HG02885 (cell line): ENCODE data around the gene PCF11.
A peak's percentile ranks its signal among the peaks of the same experiment; 100 is the strongest.

Source experiments
- ATAC-seq: cut with Tn5 transposase; IDR thresholded peaks from one replicate; pipeline ENCODE4 v1.9.1; 2021; ENCODE audit warnings: mild to moderate bottlenecking; ENCODE audit not compliant: unreplicated experiment, poor library complexity

Gene PCF11

DNA sequence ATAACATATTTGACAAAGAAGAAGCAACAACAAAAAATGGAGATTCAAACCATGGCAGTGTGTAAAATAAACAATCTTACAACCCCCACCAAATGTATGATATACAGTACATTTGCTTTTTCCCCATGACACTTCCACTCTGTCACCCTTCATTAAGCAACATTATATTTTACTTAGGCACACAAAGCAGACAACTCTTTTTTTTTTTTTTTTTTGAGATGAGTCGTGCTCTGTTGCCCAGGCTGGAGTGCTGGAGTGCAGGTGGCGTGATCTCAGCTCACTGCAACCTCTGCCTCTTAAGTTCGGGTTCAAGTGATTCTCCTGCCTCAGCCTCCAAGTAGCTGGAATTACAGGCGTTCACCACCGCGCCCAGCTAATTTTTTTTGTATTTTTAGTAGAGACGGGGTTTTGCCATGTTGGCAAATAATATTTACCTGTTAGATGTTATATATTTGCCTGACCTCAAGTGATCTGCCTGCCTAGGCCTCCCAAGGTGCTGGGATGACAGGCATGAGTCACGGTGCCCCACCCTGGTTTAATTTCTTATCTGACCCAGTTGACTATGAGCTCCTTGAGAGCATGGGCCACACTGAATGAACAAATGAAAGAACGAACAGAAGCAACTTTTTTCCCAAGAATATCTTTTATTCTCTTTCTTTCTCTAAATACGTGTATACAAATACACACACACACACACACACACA, 5.5 kb upstream of the PCF11 start:
- ATAC-seq: no peak

GRCh38 chr11:83152264-83152663, 4.7 kb upstream of the PCF11 start:
- no peak for ATAC-seq

DNA sequence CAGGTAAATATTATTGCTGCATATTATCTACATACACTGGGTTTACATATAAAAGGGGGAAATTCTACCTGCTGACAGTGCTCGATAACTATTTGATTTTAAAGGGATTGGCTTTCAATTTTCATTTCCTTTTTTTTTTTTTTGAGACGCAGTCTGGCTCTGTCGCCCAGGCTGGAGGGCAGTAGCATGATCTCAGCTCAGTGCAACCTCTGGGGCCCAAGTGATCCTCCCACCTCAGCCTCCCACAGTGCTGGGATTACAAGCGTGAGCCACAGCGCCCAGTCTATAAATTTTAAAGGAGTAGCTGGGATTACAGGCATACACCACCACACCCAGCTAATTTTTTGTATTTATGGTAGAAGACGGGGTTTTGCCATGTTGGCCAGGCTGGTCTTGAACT, 3.2 kb upstream of the PCF11 start:
- no peak for ATAC-seq

- peak; percentile 93 for ATAC-seq
These were observed 561 bp upstream of the PCF11 start for GRCh38 chr11:83156144-83156995.

DNA sequence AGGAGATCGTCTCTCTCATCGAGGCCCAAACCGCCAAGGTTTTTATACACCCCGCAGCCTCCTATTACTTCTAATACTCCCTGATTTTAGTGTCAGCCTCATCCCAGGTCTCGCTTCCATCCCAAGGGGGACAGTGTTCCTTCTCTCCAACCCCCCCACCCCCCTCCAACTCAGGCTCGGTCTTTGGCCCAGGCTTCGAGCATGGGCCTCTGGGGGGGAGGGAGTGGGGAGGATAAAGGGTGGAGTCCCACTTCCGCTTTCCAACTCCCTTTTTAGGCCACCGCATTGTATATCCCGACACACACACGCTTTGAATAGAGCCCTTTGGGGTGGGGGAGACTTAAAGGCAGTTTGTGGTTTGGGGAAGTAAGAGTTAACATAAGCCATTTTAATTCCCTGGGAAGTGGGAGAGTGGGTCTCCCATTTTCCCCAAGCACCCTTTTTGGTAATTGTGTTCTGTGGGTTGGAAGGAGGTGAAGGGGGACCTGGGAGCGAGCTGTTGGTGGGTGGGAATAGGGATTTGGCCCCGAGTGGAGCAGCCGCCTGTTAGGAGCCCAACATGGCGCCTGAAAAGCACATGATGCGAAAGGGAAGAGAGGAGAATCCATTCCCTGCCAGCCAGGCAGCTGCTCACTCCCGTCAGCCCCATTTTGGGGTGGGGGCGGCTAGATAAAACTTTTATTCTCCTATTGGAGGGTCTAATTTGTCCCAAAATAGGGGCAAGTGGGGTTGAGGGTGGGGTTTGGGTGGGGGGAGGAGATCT, 844 bp downstream of the PCF11 start:
- no peak for ATAC-seq

GRCh38 chr11:83158357-83158786, 1.4 kb downstream of the PCF11 start:
- no peak for ATAC-seq

DNA sequence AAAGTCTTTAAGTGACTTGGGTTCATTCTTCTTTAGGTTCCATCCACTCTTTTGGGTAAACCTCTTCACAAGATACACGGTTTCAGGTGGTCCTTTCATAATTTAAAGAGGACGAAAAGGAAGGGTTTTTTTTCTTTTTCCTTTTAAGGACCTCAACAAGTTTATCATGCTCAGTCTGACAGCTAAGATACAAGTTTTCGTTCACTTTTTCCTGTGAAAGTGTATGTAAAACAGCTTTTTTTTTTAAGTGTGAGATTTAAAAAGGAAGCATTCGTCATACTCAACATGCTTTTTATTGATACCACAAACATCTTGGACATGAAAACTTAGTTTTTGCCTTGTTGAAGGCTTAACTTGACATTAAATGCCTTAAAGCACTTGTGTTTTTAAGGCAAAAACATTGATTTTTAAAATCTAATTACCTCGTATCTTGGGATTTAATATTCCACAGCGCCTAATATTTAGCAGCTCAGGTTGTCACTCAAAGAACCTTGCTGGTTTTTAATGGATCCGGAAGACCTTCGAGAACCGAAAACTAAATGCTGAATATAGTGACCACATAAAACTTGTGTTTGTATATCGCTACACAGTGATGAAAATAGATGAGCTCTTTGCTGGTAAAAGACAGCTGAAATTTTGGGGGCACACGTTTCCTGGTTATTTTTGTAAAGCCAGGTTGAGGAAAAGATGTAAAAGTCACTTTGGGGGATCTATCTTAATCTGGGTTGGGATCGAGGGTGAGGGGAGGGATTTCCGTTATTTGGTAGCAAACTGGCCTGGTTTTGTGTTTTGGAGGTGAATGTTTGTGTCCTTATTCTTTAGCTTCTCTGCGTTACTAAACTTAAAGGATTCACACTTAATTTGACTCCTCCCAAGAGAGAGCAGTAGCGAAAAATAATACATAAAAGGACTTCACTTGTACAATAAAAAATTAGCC, 2.3 kb downstream of the PCF11 start:
- ATAC-seq: no peak

GRCh38 chr11:83159902-83160865, 3.3 kb downstream of the PCF11 start:
- ATAC-seq: no peak

- ATAC-seq: no peak
These were observed 4.8 kb downstream of the PCF11 start for GRCh38 chr11:83161610-83162199.

GRCh38 chr11:83162377-83162776, 5.4 kb downstream of the PCF11 start:
- ATAC-seq: peak; percentile 65

DNA sequence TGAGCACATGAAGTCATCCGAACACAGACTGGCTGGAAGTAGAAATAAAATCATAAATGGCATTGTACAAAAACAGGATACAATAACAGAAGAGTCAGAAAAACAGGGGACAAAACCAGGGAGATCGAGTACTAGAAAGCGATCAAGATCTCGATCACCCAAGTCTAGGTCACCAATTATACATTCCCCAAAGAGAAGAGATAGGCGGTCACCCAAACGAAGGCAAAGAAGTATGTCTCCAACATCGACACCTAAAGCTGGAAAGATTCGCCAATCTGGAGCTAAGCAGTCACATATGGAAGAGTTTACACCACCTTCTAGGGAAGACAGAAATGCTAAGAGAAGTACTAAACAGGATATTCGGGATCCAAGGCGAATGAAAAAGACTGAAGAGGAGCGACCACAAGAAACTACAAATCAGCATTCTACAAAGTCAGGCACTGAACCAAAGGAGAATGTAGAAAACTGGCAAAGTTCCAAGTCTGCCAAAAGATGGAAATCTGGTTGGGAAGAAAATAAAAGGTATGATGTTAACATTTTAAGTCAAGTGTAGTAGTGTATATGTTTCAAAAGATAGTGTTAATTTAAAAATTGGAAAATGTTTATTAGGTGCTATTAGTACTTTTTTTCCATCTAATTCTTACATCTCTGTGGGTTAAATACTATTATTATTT, 9.4 kb downstream of the PCF11 start:
- ATAC-seq: no peak

GRCh38 chr11:83168756-83169155, 11.8 kb downstream of the PCF11 start:
- no peak for ATAC-seq

- ATAC-seq: no peak
These were observed 13.9 kb downstream of the PCF11 start for GRCh38 chr11:83170865-83171264.

DNA sequence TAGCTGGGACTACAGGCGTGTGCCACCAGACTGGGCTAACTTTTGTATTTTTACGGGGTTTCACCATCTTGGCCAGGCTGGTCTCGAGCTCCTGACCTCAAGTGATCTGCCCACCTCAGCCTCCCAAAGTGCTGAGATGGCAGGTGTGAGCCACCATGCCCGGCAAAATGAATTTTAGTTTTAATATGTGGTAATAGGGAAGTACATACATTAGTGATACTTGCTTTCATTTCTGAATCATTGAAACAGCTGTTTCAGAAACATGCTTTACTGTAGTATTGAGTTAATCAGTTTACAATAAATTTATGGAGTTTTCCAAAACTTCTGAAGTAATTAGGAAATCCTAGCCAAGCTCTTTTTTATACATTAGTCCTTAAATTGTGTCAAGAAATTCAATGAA, 15.6 kb downstream of the PCF11 start:
- ATAC-seq: no peak

- peak; percentile 52 for ATAC-seq
These were observed 17.1 kb downstream of the PCF11 start for GRCh38 chr11:83174008-83174407.

DNA sequence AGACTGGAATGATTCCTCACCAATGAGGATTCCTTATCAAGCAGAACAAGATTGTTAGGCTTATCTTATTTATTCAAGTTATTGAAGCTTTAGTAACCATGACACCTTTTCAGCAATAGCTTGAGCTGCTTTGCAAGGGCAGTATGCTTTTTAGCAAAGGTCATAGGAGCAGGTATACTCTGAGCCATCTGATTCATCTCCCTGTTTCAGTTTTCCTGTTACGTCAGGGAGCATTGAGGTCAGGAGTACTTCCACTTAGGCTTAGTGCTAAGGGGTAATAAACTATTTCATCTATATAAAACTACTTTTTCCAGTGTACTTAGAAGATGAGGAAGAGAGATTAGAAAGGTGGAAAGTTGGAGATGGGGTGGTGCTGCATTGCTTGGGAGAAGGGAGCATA, 18.9 kb downstream of the PCF11 start:
- ATAC-seq: no peak

DNA sequence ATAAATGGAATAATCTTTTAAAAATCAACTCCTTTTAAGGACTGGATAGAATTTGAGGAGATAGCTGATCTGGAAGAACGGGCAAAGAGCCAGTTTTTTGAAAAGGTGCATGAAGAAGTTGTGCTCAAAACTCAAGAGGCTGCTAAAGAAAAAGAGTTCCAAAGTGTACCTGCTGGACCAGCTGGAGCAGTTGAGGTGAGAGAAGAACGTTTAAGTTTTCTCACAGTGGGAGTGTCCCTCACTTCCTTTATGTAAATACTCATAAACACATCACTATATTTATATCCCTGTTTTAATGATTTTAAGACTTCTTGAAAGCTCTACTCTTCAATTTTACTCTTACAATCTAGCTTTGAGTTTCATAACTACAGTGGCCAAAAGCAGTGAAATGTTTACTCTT, 24.9 kb downstream of the PCF11 start:
- ATAC-seq: no peak

GRCh38 chr11:83185767-83186166, 28.8 kb downstream of the PCF11 start:
- ATAC-seq: no peak
